Gastroesophageal sphincter (tissue), 4 donors: Measurements from ENCODE around the gene FN3K. TPM values are rescaled to one million over a fixed set of nuclear protein-coding genes. Genes with fewer than 3 reads are reported as not detected.

Experiments used
- ATAC-seq: fragments of 150-250 bp; one replicate; pipeline ENCODE4 v1.9.1; 2016; ENCODE audit warnings: mild to moderate bottlenecking, moderate library complexity
- H3K27ac ChIP-seq, 4 donors: fragments of 200-600 bp; sonication (generic) in 3 of 4; 1 replicate in 3 of 4; 2 replicates in 1 of 4; pipeline ENCODE4 v1.5.1; 2016 to 2019
- H3K27me3 ChIP-seq: fragments of 200-600 bp; sonication (generic); one replicate; pipeline ENCODE4 v1.5.1; 2019
- H3K36me3 ChIP-seq, 2 donors: fragments of 200-600 bp; sonication (generic); one replicate each; pipeline ENCODE4 v1.5.1; 2019; ENCODE audit warnings: control low read depth in 1 of 2
- H3K4me1 ChIP-seq, 3 donors: fragments of 200-600 bp; sonication (generic); 1 replicate in 2 of 3; 2 replicates in 1 of 3; pipeline ENCODE4 v1.5.1; 2016 to 2019; ENCODE audit warnings: control low read depth in 2 of 3
- H3K4me3 ChIP-seq, 2 donors: fragments of 200-600 bp; sonication (generic); one replicate each; pipeline ENCODE4 v1.5.1; 2019; ENCODE audit warnings: mild to moderate bottlenecking in 1 of 2, moderate library complexity in 1 of 2
- H3K9me3 ChIP-seq, 3 donors: fragments of 200-600 bp; sonication (generic); one replicate each; pipeline ENCODE4 v1.5.1; 2017 to 2019; ENCODE audit warnings: control low read depth in 2 of 3
- EP300 ChIP-seq: sonication (generic); formaldehyde crosslinking; IDR thresholded peaks from one replicate; pipeline ENCODE4 v1.6.1; 2017; ENCODE audit warnings: antibody characterized with exemption, mild to moderate bottlenecking
- POLR2A ChIP-seq, 2 donors: fragments of 450-650 bp; IDR thresholded peaks; one replicate each; pipeline ENCODE4 v1.6.1; 2017; ENCODE audit warnings: antibody characterized with exemption in 2 of 2, mild to moderate bottlenecking in 2 of 2, moderate library complexity in 1 of 2
- POLR2AphosphoS5 ChIP-seq: sonication (generic); formaldehyde crosslinking; IDR thresholded peaks from one replicate; pipeline ENCODE4 v1.6.1; 2017; ENCODE audit warnings: antibody characterized with exemption
- WGBS, 2 donors: methylation state at CpG; one replicate each; pipeline ENCODE4 v1.1.5; 2018; ENCODE audit warnings: low coverage in 1 of 2; 5-methylcytosine and 5-hydroxymethylcytosine counted together
- total RNA-seq, 4 donors: library from RNA; depleted of rRNA; stranded (reverse); fragments of >200 nt; gene quantifications; one replicate each; pipeline ENCODE4 v1.1.0, GENCODE V29; 2016
- TF ChIP-seq, protein P1 (sequence below), 4 experiments: fragments of 200-600 bp in 2 of 4; fragments of 450-650 bp in 2 of 4; sonication (generic) in 1 of 4; IDR thresholded peaks; one replicate each; pipeline ENCODE4 v1.5.1; 2017 to 2019; ENCODE audit warnings: antibody characterized with exemption in 4 of 4, mild to moderate bottlenecking in 2 of 4, moderate library complexity in 2 of 4

The FN3K gene
- total RNA-seq, 4 donors from 2014 or later = 6.9 to 22.0 (median 8.6) TPM

DNA sequence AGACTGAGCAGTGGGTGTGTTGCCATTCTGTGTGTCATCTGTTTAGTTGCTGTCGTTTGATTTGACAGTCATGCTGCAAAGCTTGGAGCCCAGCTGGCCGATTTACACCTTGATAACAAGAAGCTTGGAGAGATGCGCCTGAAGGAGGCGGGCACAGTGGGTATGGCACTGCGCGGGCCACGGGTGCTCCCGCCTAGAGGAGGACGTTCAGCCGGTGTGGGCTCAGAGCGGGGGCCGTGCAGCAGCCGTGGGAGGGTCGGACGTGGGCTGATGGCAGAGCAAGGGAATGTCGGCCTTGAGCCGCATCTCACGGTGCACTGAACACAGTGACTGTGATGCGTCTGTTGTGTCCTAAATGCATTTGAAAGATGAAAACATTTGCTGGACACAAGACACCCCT is 15.2 kb upstream of the FN3K start:
- Histone ChIP-seq H3K36me3 (peaks cover 0 to 67% of the 10 kb centered on the region in 2 donors), H3K4me3 (no peak overlapping the region), H3K27me3 (no peaks in the 10 kb centered on the region), H3K27ac (no peak overlapping the region), H3K4me1 (peaks cover 0 to 23% (median 13%) of the 10 kb centered on the region in 3 donors), H3K9me3 (no peaks in the 10 kb centered on the region)
- no peak for TF ChIP-seq EP300
- TF ChIP-seq, protein P1, sequence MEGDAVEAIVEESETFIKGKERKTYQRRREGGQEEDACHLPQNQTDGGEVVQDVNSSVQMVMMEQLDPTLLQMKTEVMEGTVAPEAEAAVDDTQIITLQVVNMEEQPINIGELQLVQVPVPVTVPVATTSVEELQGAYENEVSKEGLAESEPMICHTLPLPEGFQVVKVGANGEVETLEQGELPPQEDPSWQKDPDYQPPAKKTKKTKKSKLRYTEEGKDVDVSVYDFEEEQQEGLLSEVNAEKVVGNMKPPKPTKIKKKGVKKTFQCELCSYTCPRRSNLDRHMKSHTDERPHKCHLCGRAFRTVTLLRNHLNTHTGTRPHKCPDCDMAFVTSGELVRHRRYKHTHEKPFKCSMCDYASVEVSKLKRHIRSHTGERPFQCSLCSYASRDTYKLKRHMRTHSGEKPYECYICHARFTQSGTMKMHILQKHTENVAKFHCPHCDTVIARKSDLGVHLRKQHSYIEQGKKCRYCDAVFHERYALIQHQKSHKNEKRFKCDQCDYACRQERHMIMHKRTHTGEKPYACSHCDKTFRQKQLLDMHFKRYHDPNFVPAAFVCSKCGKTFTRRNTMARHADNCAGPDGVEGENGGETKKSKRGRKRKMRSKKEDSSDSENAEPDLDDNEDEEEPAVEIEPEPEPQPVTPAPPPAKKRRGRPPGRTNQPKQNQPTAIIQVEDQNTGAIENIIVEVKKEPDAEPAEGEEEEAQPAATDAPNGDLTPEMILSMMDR (IDR thresholded peaks at IDR 0.05) = no peak
- no peak for TF ChIP-seq POLR2AphosphoS5
- TF ChIP-seq POLR2A (IDR thresholded peaks at IDR 0.05) = no peak
- ATAC-seq = no peak
- WGBS, 2 donors = 81 to 83% methylated on average over 4 to 5 of the region's 19 CpGs

DNA sequence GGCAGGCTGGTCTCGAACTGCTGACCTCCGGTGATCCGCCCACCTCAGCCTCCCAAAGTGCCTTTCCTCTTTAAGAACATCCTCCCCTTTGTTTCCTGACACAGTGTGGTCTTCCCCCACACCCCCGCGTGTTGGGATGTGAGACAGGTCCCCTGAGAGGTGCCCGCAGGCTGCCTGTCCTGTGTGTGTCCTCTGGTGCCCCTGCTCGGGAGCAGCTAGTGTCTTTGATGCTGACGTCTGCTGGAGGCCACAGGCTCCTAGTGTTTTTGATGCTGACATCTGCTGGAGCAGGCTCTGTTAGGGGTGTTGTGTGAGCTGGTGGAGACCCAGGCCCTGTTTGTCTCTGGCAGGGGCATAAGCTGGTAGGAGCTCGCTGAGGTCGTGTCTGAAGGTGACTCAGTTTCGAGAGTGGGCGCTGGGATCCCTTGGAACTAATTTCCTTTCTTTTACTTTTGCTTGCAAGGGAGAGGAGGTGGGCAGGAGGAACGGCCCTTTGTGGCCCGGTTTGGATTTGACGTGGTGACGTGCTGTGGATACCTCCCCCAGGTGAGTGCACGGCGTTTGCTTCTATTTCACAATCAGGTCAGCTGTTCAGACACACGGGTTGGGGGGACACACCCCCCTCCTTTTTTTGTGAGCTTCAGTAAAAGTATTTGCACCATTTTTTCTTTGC is 12.9 kb upstream of the FN3K start:
- H3K4me3 ChIP-seq = no peak overlapping the region
- no peak for TF ChIP-seq POLR2AphosphoS5
- TF ChIP-seq POLR2A (IDR thresholded peaks at IDR 0.05) = no peak
- TF ChIP-seq EP300 = no peak
- TF ChIP-seq, protein P1 (IDR thresholded peaks at IDR 0.05) = no peak
- H3K9me3 ChIP-seq = no peaks in the 10 kb centered on the region
- H3K36me3 ChIP-seq = peaks cover 0 to 90% of the 10 kb centered on the region in 2 donors
- H3K27me3 ChIP-seq = no peaks in the 10 kb centered on the region
- WGBS, 2 donors = 85 to 89% methylated on average over 10 of the region's 19 CpGs
- H3K4me1 ChIP-seq = peaks cover 0 to 10% (median 5%) of the 10 kb centered on the region in 3 donors
- no peak overlapping the region for H3K27ac ChIP-seq
- no peak for ATAC-seq

GRCh38 chr17:82723169-82723807 is 12.1 kb upstream of the FN3K start:
- no peak for TF ChIP-seq EP300
- no peak for TF ChIP-seq POLR2A (IDR thresholded peaks at IDR 0.05)
- TF ChIP-seq, protein P1 (IDR thresholded peaks at IDR 0.05) = no peak
- TF ChIP-seq POLR2AphosphoS5 = no peak
- Histone ChIP-seq H3K4me1 (peaks cover 0 to 2% (median 0%) of the 10 kb centered on the region in 3 donors), H3K27ac (no peak overlapping the region), H3K4me3 (no peak overlapping the region), H3K27me3 (no peaks in the 10 kb centered on the region), H3K36me3 (peaks cover 0 to 98% of the 10 kb centered on the region in 2 donors), H3K9me3 (no peaks in the 10 kb centered on the region)
- WGBS, 2 donors = 79 to 93% methylated on average over 11 to 15 of the region's 26 CpGs
- no peak for ATAC-seq

- H3K4me1 ChIP-seq = no peaks in the 10 kb centered on the region
- no peak overlapping the region for H3K4me3 ChIP-seq
- WGBS, 2 donors = 95% methylated on average over 4 of the region's 10 CpGs; no CpG with 5 or more reads in 1 of the 2 donors
- TF ChIP-seq, protein P1 (IDR thresholded peaks at IDR 0.05) = no peak
- no peak for TF ChIP-seq POLR2AphosphoS5
- no peak for TF ChIP-seq EP300
- no peak for TF ChIP-seq POLR2A (IDR thresholded peaks at IDR 0.05)
- no peak overlapping the region for H3K27ac ChIP-seq
- peaks cover 0 to 94% of the 10 kb centered on the region in 2 donors for H3K36me3 ChIP-seq
- no peak for ATAC-seq
- no peaks in the 10 kb centered on the region for H3K27me3 ChIP-seq
- H3K9me3 ChIP-seq = no peaks in the 10 kb centered on the region
Observed at GRCh38 chr17:82726427-82726826, 9.0 kb upstream of the FN3K start.
